Lung (tissue), 12 donors: Measurements from ENCODE around the gene DUSP21. TPM values are rescaled to one million over a fixed set of nuclear protein-coding genes. Genes with fewer than 3 reads are reported as not detected.
A peak's percentile ranks its signal among the peaks of the same experiment; 100 is the strongest.
"Not testable (repeated sequence)": the region's sequence is repeated elsewhere in the genome, so short reads cannot be mapped to it uniquely, and the experiment has no call there.

Experiments used
- ATAC-seq: fragments of 200-7000 bp; cut with Tn5 transposase; one replicate; pipeline ENCODE4 v1.9.1; 2020; ENCODE audit warnings: moderate number of reproducible peaks; ENCODE audit not compliant: insufficient read depth, low FRiP score
- DNase-seq, 3 donors: peaks; one replicate each; pipeline ENCODE4 v3.0.0-alpha.2; 2013 to 2017
- H3K27ac ChIP-seq, 2 donors: one replicate each; pipeline ENCODE4 v1.5.1; 2013; ENCODE audit warnings: mild to moderate bottlenecking in 2 of 2, moderate library complexity in 2 of 2, control low read depth in 1 of 2, inconsistent platforms in 1 of 2, low read depth in 1 of 2, low read length in 1 of 2
- H3K27me3 ChIP-seq, 3 donors: one replicate each; pipeline ENCODE4 v1.5.1; 2013; ENCODE audit warnings: low read length in 2 of 3; ENCODE audit not compliant: control insufficient read depth in 3 of 3, insufficient read depth in 3 of 3
- H3K36me3 ChIP-seq, 4 donors: one replicate each; pipeline ENCODE4 v1.5.1; 2013; ENCODE audit warnings: low read length in 4 of 4, mild to moderate bottlenecking in 1 of 4, moderate library complexity in 1 of 4; ENCODE audit not compliant: control insufficient read depth in 4 of 4, insufficient read depth in 4 of 4
- H3K4me1 ChIP-seq, 5 donors: one replicate each; pipeline ENCODE4 v1.5.1; 2013; ENCODE audit warnings: low read length in 5 of 5, mild to moderate bottlenecking in 2 of 5, moderate library complexity in 1 of 5; ENCODE audit not compliant: control insufficient read depth in 5 of 5, insufficient read depth in 5 of 5
- H3K4me3 ChIP-seq: one replicate; pipeline ENCODE4 v1.5.1; 2013; ENCODE audit warnings: mild to moderate bottlenecking, control low read depth, moderate library complexity
- H3K9ac ChIP-seq, 2 donors: one replicate each; pipeline ENCODE4 v1.5.1; 2013; ENCODE audit warnings: low read length in 2 of 2, control low read depth in 1 of 2; ENCODE audit not compliant: insufficient read depth in 1 of 2
- H3K9me3 ChIP-seq, 4 donors: one replicate each; pipeline ENCODE4 v1.5.1; 2013; ENCODE audit warnings: low read length in 3 of 4, mild to moderate bottlenecking in 1 of 4, moderate library complexity in 1 of 4; ENCODE audit not compliant: control insufficient read depth in 4 of 4, insufficient read depth in 3 of 4
- CTCF ChIP-seq: IDR thresholded peaks from 2 replicates; pipeline ENCODE4 v1.5.1; 2012; ENCODE audit warnings: mild to moderate bottlenecking; ENCODE audit errors: control extremely low read depth, extremely low read depth
- WGBS, 2 donors: extraction: QIAGEN DNeasy Blood & Tissue Kit; methylation state at CpG; one replicate each; pipeline ENCODE4 v1.1.7; 2013; 5-methylcytosine and 5-hydroxymethylcytosine counted together
- polyA plus RNA-seq, 2 donors: library from polyadenylated mRNA; stranded (reverse); fragments of 200-250 nt; gene quantifications; one replicate each; pipeline ENCODE4 v1.2.1, GENCODE V29; 2013
- total RNA-seq, 2 donors: library from RNA; depleted of rRNA in 1 of 2; stranded (reverse); fragments of >200 nt in 1 of 2; gene quantifications; one replicate each; pipeline ENCODE4 v1.2.1, GENCODE V29; 2014 to 2021
- donor health status: control.
- donor health status: control.
- donor health status: Bipolar disorder and iron deficiency.
- donor health status: healthy.
- donor health status: DM: yes; HTN: yes; CAD: no.

DUSP21 gene
- total and polyA plus RNA-seq, 4 donors, result not detected

- H3K9me3 ChIP-seq, result peaks cover 0 to 3% (median 1%) of the 10 kb centered on the region in 4 donors
- no peak overlapping the region for H3K9ac ChIP-seq
- no peaks in the 10 kb centered on the region for H3K36me3 ChIP-seq
- H3K4me3 ChIP-seq, result no peak overlapping the region
- peak in 1 of 3 donors; percentile 43 for DNase-seq
- peaks cover 0 to 14% (median 0%) of the 10 kb centered on the region in 3 donors for H3K27me3 ChIP-seq
- TF ChIP-seq CTCF, result no peak
- no peak overlapping the region for H3K27ac ChIP-seq
- 94 to 100% methylated on average over 2 of the region's 2 CpGs for WGBS, 2 donors
- ATAC-seq, result no peak
- H3K4me1 ChIP-seq, result peaks cover 0 to under 1% (median 0%) of the 10 kb centered on the region in 5 donors
Observed at GRCh38 chrX:44816367-44816766, 27.5 kb upstream of the DUSP21 start.

- peaks cover 0 to 14% (median 0%) of the 10 kb centered on the region in 3 donors for H3K27me3 ChIP-seq
- H3K4me1 ChIP-seq, result peaks cover 0 to 2% (median 0%) of the 10 kb centered on the region in 5 donors
- H3K27ac ChIP-seq, result no peak overlapping the region
- no peaks in the 10 kb centered on the region for H3K36me3 ChIP-seq
- WGBS, 2 donors, result 89 to 100% methylated on average over 7 of the region's 7 CpGs
- no peak overlapping the region for H3K9ac ChIP-seq
- no peak overlapping the region for H3K4me3 ChIP-seq
- no peak for ATAC-seq
- TF ChIP-seq CTCF, result no peak
- H3K9me3 ChIP-seq, result peaks cover 0 to 3% (median 1%) of the 10 kb centered on the region in 4 donors
- DNase-seq, result no peak
Observed at GRCh38 chrX:44817029-44817428, 26.8 kb upstream of the DUSP21 start.

- peak in 2 of 3 donors; percentile 36 to 63 for DNase-seq
- Histone ChIP-seq H3K27me3 (peaks cover 0 to 9% (median 0%) of the 10 kb centered on the region in 3 donors), H3K9ac (no peak overlapping the region), H3K9me3 (peaks cover 0 to 2% (median 0%) of the 10 kb centered on the region in 4 donors), H3K4me3 (no peak overlapping the region), H3K36me3 (no peaks in the 10 kb centered on the region), H3K27ac (no peak overlapping the region), H3K4me1 (peaks cover 0 to 5% (median 0%) of the 10 kb centered on the region in 5 donors)
- TF ChIP-seq CTCF, result no peak
- ATAC-seq, result no peak
Observed at GRCh38 chrX:44822601-44823000, 21.2 kb upstream of the DUSP21 start.

- H3K9me3 ChIP-seq, H3K27ac ChIP-seq, DNase-seq, H3K4me3 ChIP-seq, H3K9ac ChIP-seq, H3K4me1 ChIP-seq, ATAC-seq, H3K36me3 ChIP-seq, H3K27me3 ChIP-seq: not testable (repeated sequence)
- 92 to 100% methylated on average over 2 of the region's 2 CpGs for WGBS, 2 donors
Observed at GRCh38 chrX:44823193-44823592, 20.6 kb upstream of the DUSP21 start.
